ENCODE data around the gene FADS3. TPM values are rescaled to one million over a fixed set of nuclear protein-coding genes. Genes with fewer than 3 reads are reported as not detected.

The FADS3 gene
- total and polyA plus RNA-seq, 2 donors (not counting 3 experiments of a cell fraction or from before 2014, with no cell fraction given), result 216 to 346 TPM

DNA sequence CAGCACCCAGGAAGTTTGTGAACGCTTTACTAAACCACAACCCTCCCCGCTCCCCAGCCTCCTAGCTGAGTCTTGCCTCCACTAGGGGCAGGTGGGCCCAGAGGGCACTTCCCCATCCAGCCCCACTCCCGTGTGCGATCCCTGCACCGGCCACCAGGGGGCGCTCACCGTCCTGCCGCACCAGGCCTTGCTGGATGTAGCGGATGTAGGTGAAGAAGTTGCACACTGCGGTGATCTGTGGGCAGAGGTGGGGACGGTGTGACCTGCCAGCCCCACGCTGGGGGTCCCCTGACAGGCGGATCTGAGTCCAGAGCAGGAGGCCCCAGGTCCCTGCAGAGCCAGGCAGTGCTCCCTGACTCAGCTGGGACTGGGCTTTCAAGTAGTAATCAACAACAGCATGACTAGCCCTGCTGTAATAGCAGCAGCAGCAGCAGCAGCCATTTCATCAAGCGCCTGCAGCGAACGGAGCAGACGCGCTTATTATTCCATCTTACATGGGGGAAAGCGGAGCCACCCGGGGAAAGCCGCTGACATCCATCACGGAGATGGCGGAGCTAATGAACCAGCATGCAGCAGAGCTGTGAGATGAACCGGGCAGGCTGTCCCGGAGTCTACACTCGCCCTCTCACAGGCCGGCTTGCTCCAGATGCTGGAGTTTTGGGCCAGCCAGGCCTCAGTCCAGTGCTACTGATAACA, 7.9 kb upstream of the FADS3 start:
- DNase-seq (ENCODE audit: low read depth, low spot score) (peak; percentile 80), FAIRE-seq (peak; percentile 90)
- Histone ChIP-seq H3K9ac (replicated peaks; ENCODE audit: extremely low read depth, insufficient read depth, low read length) (no peak overlapping the region), H2AFZ (ENCODE audit: low read depth, low read length) (no peak overlapping the region), H4K20me1 (replicated peaks; ENCODE audit: control insufficient read depth, extremely low read depth, insufficient read depth, low read length) (no peaks in the 10 kb centered on the region), H3K4me2 (ENCODE audit: insufficient read depth, low read length) (no peak overlapping the region), H3K9me3 (replicated peaks; ENCODE audit: control insufficient read depth, insufficient read depth, low read length) (no peaks in the 10 kb centered on the region), H3K36me3 (ENCODE audit: control insufficient read depth in 2 of 2, extremely low read depth in 1 of 2, insufficient read depth in 2 of 2, low read length in 2 of 2) (no peaks in the 10 kb centered on the region), H3K4me3 (replicated peaks in 1 of 3; ENCODE audit: insufficient read depth in 1 of 3, low read depth in 1 of 3, low read length in 3 of 3) (no peak overlapping the region), H3K79me2 (ENCODE audit: control insufficient read depth, insufficient read depth, low read length) (no peaks in the 10 kb centered on the region), H3K4me1 (ENCODE audit: control insufficient read depth, extremely low read depth, insufficient read depth, low read length) (no peaks in the 10 kb centered on the region), H3K27ac (ENCODE audit: insufficient read depth, low read depth, low read length) (no peak overlapping the region), H3K9me1 (replicated peaks; ENCODE audit: control insufficient read depth, extremely low read depth, insufficient read depth, low read length) (no peaks in the 10 kb centered on the region), H3K27me3 (ENCODE audit: control insufficient read depth in 2 of 2, insufficient read depth in 2 of 2, low read length in 2 of 2) (no peaks in the 10 kb centered on the region)
- dilution Hi-C loops (cut with MboI; ENCODE audit: extremely low pct_ligation_motif_present, low sequenced_read_pairs), result no loop called here
- ChIA-PET POLR2A (no interaction called here), CTCF (interaction anchor here (0.6 to 16.0 kb wide), 43 partner anchors 8 to 310 kb away, joined by 3 to 416 read pairs (median 5); partner anchors contain the start of genes FADS2, FADS3 and SCGB2A1)
- no TSS peak for BruUV-seq (replicated peaks)
- intact Hi-C loops (cut with micrococcal nuclease), result loop anchor here (1.0 kb wide), 5 partner anchors 48 to 209 kb away; no protein-coding TSS in a partner anchor
- TF ChIP-seq, protein P1, sequence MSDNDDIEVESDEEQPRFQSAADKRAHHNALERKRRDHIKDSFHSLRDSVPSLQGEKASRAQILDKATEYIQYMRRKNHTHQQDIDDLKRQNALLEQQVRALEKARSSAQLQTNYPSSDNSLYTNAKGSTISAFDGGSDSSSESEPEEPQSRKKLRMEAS (IDR thresholded peaks at IDR 0.05; ENCODE audit: insufficient read depth, insufficient read length), result no peak
- TF ChIP-seq, protein P2, sequence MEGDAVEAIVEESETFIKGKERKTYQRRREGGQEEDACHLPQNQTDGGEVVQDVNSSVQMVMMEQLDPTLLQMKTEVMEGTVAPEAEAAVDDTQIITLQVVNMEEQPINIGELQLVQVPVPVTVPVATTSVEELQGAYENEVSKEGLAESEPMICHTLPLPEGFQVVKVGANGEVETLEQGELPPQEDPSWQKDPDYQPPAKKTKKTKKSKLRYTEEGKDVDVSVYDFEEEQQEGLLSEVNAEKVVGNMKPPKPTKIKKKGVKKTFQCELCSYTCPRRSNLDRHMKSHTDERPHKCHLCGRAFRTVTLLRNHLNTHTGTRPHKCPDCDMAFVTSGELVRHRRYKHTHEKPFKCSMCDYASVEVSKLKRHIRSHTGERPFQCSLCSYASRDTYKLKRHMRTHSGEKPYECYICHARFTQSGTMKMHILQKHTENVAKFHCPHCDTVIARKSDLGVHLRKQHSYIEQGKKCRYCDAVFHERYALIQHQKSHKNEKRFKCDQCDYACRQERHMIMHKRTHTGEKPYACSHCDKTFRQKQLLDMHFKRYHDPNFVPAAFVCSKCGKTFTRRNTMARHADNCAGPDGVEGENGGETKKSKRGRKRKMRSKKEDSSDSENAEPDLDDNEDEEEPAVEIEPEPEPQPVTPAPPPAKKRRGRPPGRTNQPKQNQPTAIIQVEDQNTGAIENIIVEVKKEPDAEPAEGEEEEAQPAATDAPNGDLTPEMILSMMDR (IDR thresholded peaks at IDR 0.05; ENCODE audit: extremely low read depth in 1 of 2, insufficient read depth in 1 of 2, low read depth in 1 of 2, low read length in 2 of 2), result peak; percentile 100

DNA sequence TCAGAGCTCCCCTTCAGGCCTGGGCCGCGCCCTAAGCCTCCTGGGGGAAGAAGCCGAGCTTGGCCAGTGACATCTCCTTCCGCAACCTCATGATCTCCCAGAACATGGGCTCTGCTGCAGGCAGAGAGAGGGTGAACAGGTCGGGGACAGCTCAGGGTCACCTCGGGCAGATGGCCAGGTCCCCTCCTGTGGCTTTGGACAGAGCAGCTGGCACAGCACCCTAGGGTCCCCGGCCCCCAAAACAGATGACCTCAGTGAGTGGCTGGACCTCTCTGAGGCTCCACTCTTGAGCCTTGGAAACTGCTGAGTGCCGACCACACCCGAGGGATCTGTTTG, 6.9 kb upstream of the FADS3 start:
- H4K20me1 ChIP-seq (replicated peaks; ENCODE audit: control insufficient read depth, extremely low read depth, insufficient read depth, low read length), result no peaks in the 10 kb centered on the region
- H3K36me3 ChIP-seq (ENCODE audit: control insufficient read depth in 2 of 2, extremely low read depth in 1 of 2, insufficient read depth in 2 of 2, low read length in 2 of 2), result no peaks in the 10 kb centered on the region
- POLR2A ChIA-PET, result no interaction called here
- no peaks in the 10 kb centered on the region for H3K79me2 ChIP-seq (ENCODE audit: control insufficient read depth, insufficient read depth, low read length)
- H2AFZ ChIP-seq (ENCODE audit: low read depth, low read length), result no peak overlapping the region
- H3K9me1 ChIP-seq (replicated peaks; ENCODE audit: control insufficient read depth, extremely low read depth, insufficient read depth, low read length), result no peaks in the 10 kb centered on the region
- no peak overlapping the region for H3K27ac ChIP-seq (ENCODE audit: insufficient read depth, low read depth, low read length)
- H3K9me3 ChIP-seq (replicated peaks; ENCODE audit: control insufficient read depth, insufficient read depth, low read length), result no peaks in the 10 kb centered on the region
- DNase-seq (ENCODE audit: low read depth, low spot score) (no peak), FAIRE-seq (no peak)
- no peaks in the 10 kb centered on the region for H3K27me3 ChIP-seq (ENCODE audit: control insufficient read depth in 2 of 2, insufficient read depth in 2 of 2, low read length in 2 of 2)
- no peak overlapping the region for H3K4me2 ChIP-seq (ENCODE audit: insufficient read depth, low read length)
- TF ChIP-seq, protein P2 (IDR thresholded peaks at IDR 0.05; ENCODE audit: extremely low read depth in 1 of 2, insufficient read depth in 1 of 2, low read depth in 1 of 2, low read length in 2 of 2), result no peak
- TF ChIP-seq EZH2 (IDR thresholded peaks at IDR 0.05; ENCODE audit: borderline replicate concordance, low read depth, low read length, severe bottlenecking), result no peak
- no peak for TF ChIP-seq POLR2AphosphoS5 (IDR thresholded peaks at IDR 0.05; ENCODE audit: insufficient read depth, low read depth, low read length)
- TF ChIP-seq MYC (IDR thresholded peaks at IDR 0.05; ENCODE audit: low read depth, low read length), result no peak
- TF ChIP-seq POLR2A (IDR thresholded peaks at IDR 0.05; ENCODE audit: low read depth, low read length), result no peak
- TF ChIP-seq, protein P1 (IDR thresholded peaks at IDR 0.05; ENCODE audit: insufficient read depth, insufficient read length), result no peak
- no peak for TF ChIP-seq JUN (IDR thresholded peaks at IDR 0.05; ENCODE audit: borderline replicate concordance, insufficient read depth, insufficient read length, low read depth)
- no peak for TF ChIP-seq FOS (IDR thresholded peaks at IDR 0.05; ENCODE audit: borderline replicate concordance, insufficient read depth, low read length)
- TF ChIP-seq GATA2 (IDR thresholded peaks at IDR 0.05; ENCODE audit: insufficient read depth, insufficient read length, low read depth, low read length), result no peak
- no peak overlapping the region for H3K4me3 ChIP-seq (replicated peaks in 1 of 3; ENCODE audit: insufficient read depth in 1 of 3, low read depth in 1 of 3, low read length in 3 of 3)
- dilution Hi-C loops (cut with MboI; ENCODE audit: extremely low pct_ligation_motif_present, low sequenced_read_pairs) (no loop called here), intact Hi-C loops (cut with micrococcal nuclease) (no loop called here)
- no peak overlapping the region for H3K9ac ChIP-seq (replicated peaks; ENCODE audit: extremely low read depth, insufficient read depth, low read length)
- BruUV-seq (replicated peaks), result no TSS peak
- CTCF ChIA-PET, result interaction anchor here (0.8 to 16.0 kb wide), 28 partner anchors 10 to 311 kb away, joined by 3 to 416 read pairs (median 5); partner anchors contain the start of gene SCGB2A1
- H3K4me1 ChIP-seq (ENCODE audit: control insufficient read depth, extremely low read depth, insufficient read depth, low read length), result no peaks in the 10 kb centered on the region
